Neural progenitor cell (in vitro differentiated cells): ENCODE results near the gene LHX2.

ENCODE experiments used
- CTCF ChIP-seq: fragments of 200-600 bp; sonication (generic); IDR thresholded peaks from 2 replicates; pipeline ENCODE4 v1.5.1; 2017; ENCODE audit warnings: antibody characterized with exemption, mild to moderate bottlenecking
- EZH2phosphoT487 ChIP-seq: fragments of 200-600 bp; sonication (generic); IDR thresholded peaks from 2 replicates; pipeline ENCODE4 v1.6.1; 2017; ENCODE audit warnings: antibody characterized with exemption

- TF ChIP-seq CTCF (no peak), EZH2phosphoT487 (no peak)
Observed at GRCh38 chr9:124010665-124011321, 775 bp upstream of the LHX2 start.
